Islet of Langerhans (tissue), 1 donor: ENCODE data around the gene HEPN1.

Source experiments
- FAIRE-seq: peaks from one replicate; lab custom pipeline; 2011; peaks lifted over from hg19 to GRCh38; lab: Jason Lieb, UNC

HEPN1 gene

GRCh38 chr11:124918950-124919349, at the start of gene HEPN1:
Gene HEPN1, plus strand, starts transcription at chr11:124919250.
- FAIRE-seq: no peak

GRCh38 chr11:124869331-124869730, 49.7 kb upstream of the HEPN1 start:
- FAIRE-seq: no peak

- FAIRE-seq: no peak
These were observed 49.1 kb upstream of the HEPN1 start for GRCh38 chr11:124869856-124870387.

GRCh38 chr11:124870430-124870829, 48.6 kb upstream of the HEPN1 start:
- FAIRE-seq: no peak

GRCh38 chr11:124872280-124872679, 46.8 kb upstream of the HEPN1 start:
- FAIRE-seq: no peak

- FAIRE-seq: no peak
These were observed 46.3 kb upstream of the HEPN1 start for GRCh38 chr11:124872741-124873140.

GRCh38 chr11:124873951-124874350, 45.1 kb upstream of the HEPN1 start:
- FAIRE-seq: no peak

GRCh38 chr11:124874571-124875255, 44.3 kb upstream of the HEPN1 start:
- FAIRE-seq: no peak

GRCh38 chr11:124875401-124875800, 43.6 kb upstream of the HEPN1 start:
- no peak for FAIRE-seq

- FAIRE-seq: no peak
These were observed 42.9 kb upstream of the HEPN1 start for GRCh38 chr11:124875943-124876817.

- no peak for FAIRE-seq
These were observed 42.0 kb upstream of the HEPN1 start for GRCh38 chr11:124876818-124877630.

- no peak for FAIRE-seq
These were observed 41.5 kb upstream of the HEPN1 start for GRCh38 chr11:124877631-124877909.

GRCh38 chr11:124877910-124878758, 40.9 kb upstream of the HEPN1 start:
- FAIRE-seq: no peak

GRCh38 chr11:124878759-124879492, 40.1 kb upstream of the HEPN1 start:
- no peak for FAIRE-seq

GRCh38 chr11:124879493-124880289, 39.4 kb upstream of the HEPN1 start:
- FAIRE-seq: no peak

GRCh38 chr11:124880290-124880611, 38.8 kb upstream of the HEPN1 start:
- FAIRE-seq: no peak

- no peak for FAIRE-seq
These were observed 38.1 kb upstream of the HEPN1 start for GRCh38 chr11:124880958-124881357.

- FAIRE-seq: no peak
These were observed 36.5 kb upstream of the HEPN1 start for GRCh38 chr11:124882339-124883071.

- no peak for FAIRE-seq
These were observed 34.7 kb upstream of the HEPN1 start for GRCh38 chr11:124884340-124884739.
